ENCODE measurements around the gene PARD3B. TPM values are rescaled to one million over a fixed set of nuclear protein-coding genes. Genes with fewer than 3 reads are reported as not detected.

Gene PARD3B
- total and polyA plus RNA-seq, 2 of the 8 experiments (the other 6 are each of a cell fraction or from before 2014, with no cell fraction given): 1.2 to 5.7 TPM

DNA sequence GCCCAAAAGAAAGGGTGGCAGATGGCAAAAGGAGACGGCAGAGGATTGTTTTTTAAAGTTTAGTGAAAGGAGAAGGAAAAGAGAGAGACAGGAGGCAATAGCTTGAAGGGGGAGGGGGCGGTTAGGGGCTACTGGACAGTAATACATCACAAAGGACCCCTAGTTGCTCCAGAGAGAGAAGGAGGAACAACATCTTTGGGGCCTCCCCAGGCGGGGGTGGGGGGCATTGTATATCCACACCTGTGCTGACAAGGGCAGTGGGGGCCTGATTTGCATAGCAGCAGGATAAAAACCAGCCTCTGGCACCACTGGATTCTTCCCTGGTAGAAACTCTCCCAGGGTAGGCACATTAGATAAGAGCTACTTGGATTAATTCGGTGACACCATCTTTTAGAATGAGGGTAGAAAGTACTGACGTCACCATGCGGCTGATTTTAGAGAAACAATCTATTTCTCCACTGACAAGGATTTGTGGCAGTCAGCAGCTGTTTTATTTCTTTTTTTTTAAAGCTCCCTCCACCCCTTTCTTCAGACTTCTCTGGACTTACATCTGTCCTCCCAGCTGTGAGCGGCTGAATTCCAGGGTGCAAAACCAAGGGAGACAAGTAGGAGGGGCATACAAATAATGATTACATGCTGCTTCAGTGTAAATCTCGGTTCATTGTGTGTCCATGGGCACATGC lies 937.3 kb downstream of the PARD3B start (continued):
- peak; percentile 55; the same call in 1 of the 2 replicates for TF ChIP-seq CHD2 (IDR thresholded peaks at IDR 0.05; ENCODE audit: low read length)
- TF ChIP-seq KDM5A (IDR thresholded peaks at IDR 0.05; ENCODE audit: low read length): no peak
- TF ChIP-seq BACH1 (IDR thresholded peaks at IDR 0.05; ENCODE audit: low read length): no peak
- no peak for TF ChIP-seq SUZ12 (IDR thresholded peaks at IDR 0.05; ENCODE audit: low read length)
- no peak for TF ChIP-seq SP2 (IDR thresholded peaks at IDR 0.05; ENCODE audit: low read length)
- TF ChIP-seq CBX5 (IDR thresholded peaks at IDR 0.05; ENCODE audit: low read depth, low read length): no peak
- TF ChIP-seq POU5F1 (IDR thresholded peaks at IDR 0.05; ENCODE audit: low read depth, low read length): no peak
- no peak for TF ChIP-seq GTF2F1 (IDR thresholded peaks at IDR 0.05; ENCODE audit: borderline replicate concordance, low read depth, low read length)
- no peak for TF ChIP-seq CHD1 (IDR thresholded peaks at IDR 0.05; ENCODE audit: low read depth, low read length)
- 0 out of 2 replicates have a peak, but pooled peaks have one; percentile 13 for TF ChIP-seq TBP (IDR thresholded peaks at IDR 0.05; ENCODE audit: low read depth, low read length)
- peak; percentile 55; the same call in 1 of the 2 replicates for TF ChIP-seq EGR1 (IDR thresholded peaks at IDR 0.05; ENCODE audit: borderline replicate concordance, low read depth, low read length)
- peak; percentile 7 to 15; a peak in 2 of 4 replicates for TF ChIP-seq RAD21 (IDR thresholded peaks at IDR 0.05 in 1 of 2, conservative IDR thresholded peaks at IDR 0.05 in 1 of 2; ENCODE audit: low read depth in 2 of 2, low read length in 2 of 2)
- TF ChIP-seq SIX5 (IDR thresholded peaks at IDR 0.05; ENCODE audit: low read depth, low read length): no peak
- no peak for TF ChIP-seq NRF1 (IDR thresholded peaks at IDR 0.05; ENCODE audit: low read depth, low read length)
- no peak for TF ChIP-seq SRF (IDR thresholded peaks at IDR 0.05; ENCODE audit: low read depth, low read length)
- no peak for TF ChIP-seq POLR2AphosphoS5 (IDR thresholded peaks at IDR 0.05; ENCODE audit: low read depth, low read length)
- peak; percentile 49; the same call in 1 of the 2 replicates for TF ChIP-seq RBBP5 (IDR thresholded peaks at IDR 0.05; ENCODE audit: borderline replicate concordance, low read depth, low read length)
- TF ChIP-seq, protein P1, sequence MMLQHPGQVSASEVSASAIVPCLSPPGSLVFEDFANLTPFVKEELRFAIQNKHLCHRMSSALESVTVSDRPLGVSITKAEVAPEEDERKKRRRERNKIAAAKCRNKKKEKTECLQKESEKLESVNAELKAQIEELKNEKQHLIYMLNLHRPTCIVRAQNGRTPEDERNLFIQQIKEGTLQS (IDR thresholded peaks at IDR 0.05; ENCODE audit: insufficient read depth, low read depth, low read length): no peak
- no peak for TF ChIP-seq RFX5 (IDR thresholded peaks at IDR 0.05; ENCODE audit: borderline replicate concordance, low read depth, low read length)
- TF ChIP-seq HDAC6 (IDR thresholded peaks at IDR 0.05; ENCODE audit: low read depth, low read length): no peak
- no peak for TF ChIP-seq PHF8 (conservative IDR thresholded peaks at IDR 0.05; ENCODE audit: low read depth, low read length)
- peak; percentile 77 for TF ChIP-seq CTBP2 (IDR thresholded peaks at IDR 0.05; ENCODE audit: borderline replicate concordance, insufficient read depth, insufficient read length, low read length)
- TF ChIP-seq CREB1 (IDR thresholded peaks at IDR 0.05): peak; percentile 81
- TF ChIP-seq RNF2 (IDR thresholded peaks at IDR 0.05; ENCODE audit: borderline replicate concordance, low read depth, low read length, missing control alignments, poor library complexity, severe bottlenecking): no peak

All from H1 (cell line).